GM12878 (cell line): ENCODE measurements around the gene TET3. TPM values are rescaled to one million over a fixed set of nuclear protein-coding genes. Genes with fewer than 3 reads are reported as not detected.

ENCODE experiments used
- CUX1 ChIP-seq: IDR thresholded peaks from 2 replicates; pipeline ENCODE4 v1.6.1; 2012; ENCODE audit warnings: improper control_type of control experiment, low read depth, low read length; ENCODE audit not compliant: insufficient replicate concordance
- IRF5 ChIP-seq: fragments of 450-650 bp; IDR thresholded peaks from 2 replicates; pipeline ENCODE4 v1.6.1; 2017; ENCODE audit warnings: borderline replicate concordance
- MEF2B ChIP-seq: fragments of 450-650 bp; IDR thresholded peaks from 2 replicates; pipeline ENCODE4 v1.6.1; 2018; ENCODE audit warnings: mild to moderate bottlenecking, moderate library complexity; ENCODE audit not compliant: partially characterized antibody, poor library complexity, severe bottlenecking
- TCF7 ChIP-seq: IDR thresholded peaks from 2 replicates; pipeline ENCODE4 v1.6.1; 2014; ENCODE audit warnings: antibody characterized with exemption, borderline replicate concordance
- YY1 ChIP-seq: IDR thresholded peaks from 2 replicates; pipeline ENCODE4 v1.6.1; 2011; ENCODE audit warnings: low read depth, mild to moderate bottlenecking, low read length
- polyA plus RNA-seq, 11 experiments: library from polyadenylated mRNA; depleted of rRNA in 4 of 11; unstranded in 6 of 11; stranded (reverse) in 5 of 11; fragments of >200 nt; fragmentation: Nextera tagmentation in 4 of 11; fragmentation: Illumina TruSeq in 1 of 11; extraction: Ambion mirVana in 4 of 11; extraction: Trizol in 1 of 11; gene quantifications; 1 replicate in 1 of 11; 2 replicates in 10 of 11; pipeline versions ENCODE4 v1.2.1 to v1.2.3, GENCODE V29; 2011 to 2016; ENCODE audit warnings: inconsistent platforms in 2 of 11, missing spikeins in 2 of 11, low read depth in 1 of 11
- total RNA-seq, 4 experiments: library from RNA; depleted of rRNA in 3 of 4; stranded (reverse); fragments of >200 nt in 3 of 4; fragmentation: Illumina TruSeq in 1 of 4; extraction: Trizol in 1 of 4; gene quantifications; 2 replicates each; pipeline versions ENCODE4 v1.2.1 to v1.2.3, GENCODE V29; 2013 to 2021

TET3 gene
- total and polyA plus RNA-seq, 10 of the 15 experiments (the other 5 are each of a cell fraction or from before 2014, with no cell fraction given), result 0.77 to 25.9 (median 8.5) TPM

- TF ChIP-seq CUX1 (no peak), YY1 (no peak), MEF2B (no peak), TCF7 (no peak), IRF5 (no peak)
Measured at GRCh38 chr2:73989972-73990371, 5.3 kb downstream of the TET3 start (continued).
